ENCODE measurements around the gene NBAS.
A peak's percentile ranks its signal among the peaks of the same experiment; 100 is the strongest.
"Not testable (repeated sequence)": the region's sequence is repeated elsewhere in the genome, so short reads cannot be mapped to it uniquely, and the experiment has no call there.

The NBAS gene

DNA sequence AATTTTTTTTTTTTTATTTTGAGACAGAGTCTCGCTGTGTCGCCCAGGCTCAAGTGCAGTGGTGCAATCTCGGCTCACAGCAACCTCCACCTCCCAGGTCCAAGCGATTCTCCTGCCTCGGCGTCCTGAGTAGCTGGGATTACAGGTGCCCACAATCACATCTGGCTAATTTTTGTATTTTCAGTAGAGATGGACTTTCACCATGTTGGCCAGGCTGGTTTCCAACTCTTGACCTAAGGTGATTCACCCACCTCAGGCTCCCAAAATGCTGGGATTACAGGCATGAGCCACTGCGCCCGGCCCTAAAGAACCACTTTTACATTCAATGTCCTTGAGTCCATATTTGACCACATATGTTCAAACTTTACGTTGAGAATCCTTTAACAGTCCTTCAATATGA is 156.6 kb downstream of the NBAS start:
- not testable (repeated sequence) for DNase-seq

DNA sequence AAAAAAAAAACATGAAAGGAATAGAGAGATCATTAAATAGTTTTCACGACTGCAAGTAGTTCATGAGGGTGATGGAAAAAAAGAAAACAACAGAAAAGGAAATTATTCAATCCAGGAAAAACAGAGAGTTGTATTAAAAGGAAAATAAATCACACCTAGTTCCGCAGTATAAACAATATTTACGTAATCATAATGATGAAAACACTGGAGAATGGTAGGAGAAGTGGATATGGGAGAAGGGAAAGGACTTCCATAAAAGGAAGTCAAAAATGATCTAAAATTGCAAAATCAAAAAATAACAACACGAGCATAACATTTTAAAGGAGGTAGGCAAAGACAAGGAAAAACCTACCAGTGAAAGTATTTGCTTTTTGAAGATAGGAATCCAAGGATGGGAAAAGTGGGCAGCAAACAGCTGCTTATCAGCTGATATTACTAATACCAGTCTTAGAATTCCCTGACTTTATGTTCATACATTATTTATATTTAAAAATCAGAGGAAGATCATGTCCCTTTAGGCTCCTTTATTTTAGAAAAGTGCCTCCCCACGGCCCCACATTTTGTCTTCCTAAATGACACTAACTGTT is 160.8 kb downstream of the NBAS start:
- DNase-seq, result no peak

DNA sequence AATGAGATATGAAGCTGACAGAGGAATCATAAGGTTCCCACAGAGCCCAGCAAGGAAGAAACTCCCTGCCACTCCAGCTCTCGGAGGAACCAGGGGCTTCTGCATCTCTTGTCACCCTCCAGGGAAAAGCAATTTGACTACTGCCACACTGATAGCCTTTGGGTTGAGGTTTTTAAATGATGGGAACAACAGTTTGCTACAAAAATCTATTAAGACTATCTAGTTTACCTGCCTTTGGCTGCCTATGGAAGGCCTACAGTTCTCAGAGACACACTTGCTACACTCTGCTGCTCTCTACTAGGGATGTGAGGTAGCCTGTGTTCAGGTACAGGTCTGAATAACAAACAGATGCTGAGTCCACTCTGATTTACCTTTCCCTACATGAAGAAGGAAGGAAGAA is 161.9 kb downstream of the NBAS start:
- no peak for DNase-seq

DNA sequence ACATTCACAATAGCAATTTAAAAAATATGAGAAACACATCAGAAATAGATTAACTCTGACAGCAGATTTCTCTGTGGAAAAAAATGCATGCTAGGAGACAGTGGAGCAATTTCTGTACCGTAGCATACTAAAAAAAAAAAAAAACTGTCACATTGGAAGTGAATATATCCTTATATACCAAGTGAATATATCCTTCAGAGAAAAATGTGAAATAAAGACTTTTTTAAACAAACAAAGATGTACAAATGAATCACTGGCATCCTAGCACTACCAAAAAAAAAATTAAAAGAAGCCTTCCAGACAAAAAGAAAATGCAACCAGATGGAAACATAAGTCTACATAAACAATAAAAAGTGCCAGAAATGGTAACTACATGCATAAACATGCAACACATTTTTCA is 169.4 kb downstream of the NBAS start:
- DNase-seq, result no peak

DNA sequence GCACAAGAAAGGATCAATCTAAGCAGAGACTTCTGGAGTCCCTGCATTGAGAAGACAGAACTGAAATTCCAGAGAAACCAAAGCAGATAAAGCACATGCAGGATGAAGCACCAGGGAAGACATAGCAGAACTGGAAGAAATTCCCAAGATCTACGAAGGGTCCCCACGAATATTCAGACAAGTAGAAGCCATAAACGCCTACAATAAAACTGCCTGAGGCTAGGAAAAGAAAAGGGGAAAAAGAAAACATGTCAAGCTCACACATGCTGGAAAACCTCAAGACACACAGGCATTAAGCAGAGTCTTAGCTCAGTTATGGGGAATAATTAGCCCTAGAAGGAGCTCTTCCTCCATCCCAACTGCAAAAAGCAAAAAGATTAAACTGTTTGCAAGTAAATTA is 171.2 kb downstream of the NBAS start:
- DNase-seq, result no peak

DNA sequence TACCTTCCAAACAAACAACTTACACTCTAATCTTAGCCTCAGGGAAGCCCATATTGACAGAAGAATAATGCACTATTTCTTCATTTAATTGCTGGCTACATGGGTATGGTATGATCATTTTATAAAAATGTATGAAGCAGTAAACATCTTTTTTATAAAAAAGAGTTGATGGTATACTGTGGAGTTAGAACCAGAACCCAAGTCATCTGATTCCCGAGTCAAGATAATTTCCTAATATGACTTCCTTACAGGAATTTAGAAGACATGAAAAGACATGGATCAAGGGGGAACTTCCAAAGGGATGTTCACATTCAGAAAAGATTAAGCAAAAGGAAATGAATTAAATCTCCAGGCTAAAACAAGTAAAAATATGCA is 171.8 kb downstream of the NBAS start:
- DNase-seq, result no peak

DNA sequence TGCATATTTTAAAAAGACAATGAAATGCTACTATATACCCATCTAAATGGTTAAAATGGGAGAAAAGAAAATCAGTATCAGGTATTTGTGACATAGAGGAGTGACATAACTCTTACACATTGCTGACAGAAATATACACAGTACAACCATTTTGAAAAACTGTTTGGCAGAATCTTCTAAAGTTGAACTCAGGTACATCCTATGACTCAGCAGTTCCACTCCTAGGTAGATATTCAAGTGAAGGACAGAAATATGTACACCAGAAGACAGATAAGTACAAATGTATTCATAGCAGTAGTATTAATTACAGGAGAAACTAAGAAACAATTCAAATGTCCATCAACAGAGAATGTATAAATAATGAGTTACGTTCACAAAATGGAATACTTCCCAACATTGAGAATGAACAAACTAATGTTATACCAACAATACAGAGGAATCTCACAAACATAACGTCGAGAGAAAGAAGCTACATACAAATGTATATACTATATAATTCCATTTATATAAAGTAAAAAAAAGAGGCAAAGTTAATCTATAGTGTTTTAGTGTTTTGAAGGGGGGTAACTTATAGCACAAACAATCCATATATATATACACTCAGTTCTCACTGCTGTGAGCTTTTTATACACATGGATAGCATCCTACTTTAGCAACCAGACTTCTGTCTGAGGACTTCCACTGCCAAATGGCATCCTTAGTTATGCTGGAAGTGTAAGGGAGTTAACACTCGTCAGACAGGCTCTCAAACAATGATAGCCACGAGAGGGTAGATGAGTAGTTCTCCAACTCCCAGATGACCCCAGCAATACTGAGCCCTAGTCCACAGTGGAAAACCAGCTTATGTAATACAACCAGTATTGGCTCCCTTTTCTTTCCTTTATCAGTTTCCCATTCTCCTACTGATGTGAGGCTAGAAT is 172.5 kb downstream of the NBAS start:
- DNase-seq, result no peak

DNA sequence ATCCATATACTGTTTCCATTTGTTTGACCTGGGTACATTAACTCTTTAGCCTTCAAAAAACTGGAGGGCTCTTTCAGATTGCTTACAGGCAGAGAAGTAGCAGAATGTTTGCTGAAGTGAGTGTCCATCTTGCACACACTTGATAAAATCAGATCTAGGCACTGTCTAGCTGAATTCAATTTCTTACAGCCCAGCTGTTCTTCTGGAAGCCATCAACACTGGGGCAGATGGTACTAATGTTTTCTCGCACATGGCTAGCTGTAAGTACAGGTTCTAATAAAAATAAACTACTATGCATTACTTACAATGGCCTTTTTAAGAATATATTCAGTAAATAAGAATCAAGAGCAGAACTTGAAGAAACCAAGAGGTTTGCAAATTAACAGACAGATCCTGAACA is 175.9 kb downstream of the NBAS start:
- DNase-seq, result peak; percentile 72

DNA sequence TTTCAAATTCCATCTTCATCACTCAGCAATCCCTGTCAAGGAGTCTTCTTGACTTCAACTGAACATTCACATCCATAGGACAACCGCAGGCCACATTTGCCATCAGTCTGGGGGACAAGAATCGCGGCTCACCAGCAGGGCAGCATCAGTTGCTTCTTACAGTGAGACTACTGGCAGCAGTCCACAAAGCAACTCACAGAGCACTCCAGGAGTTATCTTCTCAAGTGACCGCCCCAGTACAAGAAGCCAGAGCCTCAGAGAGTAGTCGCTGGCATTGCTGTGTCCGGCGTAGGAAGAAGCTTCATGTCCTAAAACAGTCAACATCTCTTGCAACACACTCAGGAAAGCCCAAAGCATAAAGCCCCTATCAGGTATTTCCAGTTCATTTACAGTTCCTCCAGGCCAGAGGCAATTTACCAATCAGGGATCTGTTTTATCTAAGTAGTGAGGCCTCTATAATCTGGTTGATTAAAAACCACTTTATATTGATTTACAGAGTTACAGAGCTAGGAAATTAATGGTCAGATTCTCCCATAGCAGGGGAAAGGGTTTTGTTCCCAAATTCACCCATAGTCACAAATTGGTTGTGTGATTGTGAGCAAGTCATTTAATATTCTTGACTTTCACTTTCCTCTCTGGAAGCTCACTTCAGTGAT is 177.3 kb downstream of the NBAS start:
- DNase-seq, result no peak

DNA sequence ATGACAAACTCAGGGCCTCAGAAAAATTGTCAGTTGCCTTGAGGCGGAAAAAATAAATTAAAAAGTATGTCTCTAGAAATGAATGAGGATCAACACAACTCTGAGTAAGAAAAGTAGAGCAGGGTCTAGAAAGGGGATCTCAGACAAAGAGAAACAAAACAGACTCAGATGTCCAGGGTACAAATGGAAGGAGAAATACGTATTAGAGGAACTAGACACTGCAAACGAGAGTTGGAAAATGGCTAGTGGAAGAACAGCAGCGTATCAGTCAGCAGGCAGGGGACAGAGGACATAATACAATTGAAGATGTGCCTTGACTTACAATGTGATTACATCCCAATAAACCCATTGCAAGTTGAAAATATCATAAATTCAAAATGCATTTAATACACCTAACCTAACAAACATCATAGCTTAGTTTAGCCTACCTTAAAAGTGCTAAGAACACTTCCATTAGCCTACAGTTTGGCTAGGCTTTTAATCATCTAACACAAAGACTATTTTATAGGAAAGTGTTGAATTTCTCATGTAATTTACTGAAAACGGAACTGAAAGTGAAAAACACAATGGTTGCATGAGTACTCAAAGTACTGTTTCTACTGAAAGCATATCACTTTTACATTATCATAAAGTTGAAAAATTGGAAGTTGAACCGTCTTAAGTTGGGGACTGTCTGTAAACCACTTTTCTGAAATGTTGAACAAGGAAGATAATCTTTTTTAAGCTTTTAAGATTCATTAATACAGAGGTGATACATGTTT is 182.8 kb downstream of the NBAS start:
- DNase-seq, result no peak

DNA sequence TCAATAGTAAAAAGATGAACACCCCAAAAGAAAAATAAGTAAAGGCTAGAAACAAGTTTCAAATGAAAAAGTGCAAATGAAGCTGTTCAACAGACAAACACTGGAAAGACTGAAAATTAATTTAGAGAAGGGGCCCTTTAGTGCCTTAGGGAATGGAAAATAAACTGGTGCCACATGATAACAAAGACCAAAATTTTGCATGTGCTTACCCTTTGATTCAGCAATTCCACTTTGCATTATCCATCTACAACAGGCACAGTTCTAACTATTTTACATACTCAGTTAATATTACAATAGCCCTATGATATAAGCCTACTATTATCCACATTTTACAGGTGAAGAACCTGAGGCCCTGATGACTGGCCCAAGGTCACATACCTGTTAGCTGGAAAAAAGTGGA is 183.9 kb downstream of the NBAS start:
- DNase-seq, result no peak

DNA sequence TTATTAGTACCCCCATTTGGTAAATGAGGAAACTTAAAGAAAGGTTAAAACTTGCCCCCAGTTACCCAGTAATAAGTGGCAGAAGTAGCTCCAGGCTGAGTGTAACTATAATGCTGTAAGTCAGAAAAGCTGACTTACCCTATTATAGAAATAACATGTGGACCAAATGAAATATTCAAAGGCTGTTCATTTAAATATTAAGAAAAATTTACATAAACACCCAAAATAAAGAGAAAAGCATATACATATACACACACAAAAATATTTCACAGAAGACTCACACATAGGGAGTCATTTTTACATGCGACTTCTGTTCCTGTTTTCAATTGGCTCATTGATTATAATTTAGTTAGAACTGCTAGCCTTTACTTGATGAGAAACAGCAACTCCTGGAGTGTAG is 189.1 kb downstream of the NBAS start:
- no peak for DNase-seq

DNA sequence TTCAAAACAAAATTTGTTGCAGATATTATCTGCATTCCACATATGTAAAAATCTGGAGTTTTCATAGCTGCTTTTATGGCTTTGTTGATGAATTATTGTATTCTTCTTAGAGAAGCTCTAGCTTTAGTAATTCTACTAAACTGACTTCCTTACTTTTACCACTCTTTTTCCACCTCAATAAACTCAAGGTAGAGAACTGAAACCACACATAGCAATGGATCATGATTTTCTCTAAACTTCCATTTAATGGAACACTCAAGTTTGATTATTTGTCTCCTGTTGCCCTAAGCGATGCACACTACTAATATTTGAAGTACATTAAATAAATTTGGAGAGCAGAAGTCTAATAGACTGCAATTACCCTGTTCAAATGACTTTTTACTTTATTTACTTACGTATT is 192.0 kb downstream of the NBAS start:
- DNase-seq, result no peak

DNA sequence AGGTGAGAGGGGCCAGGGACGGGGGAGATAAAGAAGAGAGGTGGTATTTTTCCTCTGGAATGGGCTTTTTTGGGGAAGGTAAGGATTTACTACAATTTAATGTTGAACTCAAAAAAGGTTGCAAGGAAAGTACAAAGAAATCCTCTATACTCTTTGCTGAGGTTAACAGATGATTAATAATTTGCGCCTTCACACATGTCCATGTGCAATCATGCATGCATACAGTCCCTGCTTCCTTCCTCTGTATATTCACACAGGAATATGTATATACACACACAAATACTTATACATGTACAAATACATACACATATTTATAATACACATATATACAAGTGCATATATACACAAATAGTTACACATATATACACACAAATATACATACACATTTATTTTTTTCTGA is 193.4 kb downstream of the NBAS start:
- no peak for DNase-seq

DNA sequence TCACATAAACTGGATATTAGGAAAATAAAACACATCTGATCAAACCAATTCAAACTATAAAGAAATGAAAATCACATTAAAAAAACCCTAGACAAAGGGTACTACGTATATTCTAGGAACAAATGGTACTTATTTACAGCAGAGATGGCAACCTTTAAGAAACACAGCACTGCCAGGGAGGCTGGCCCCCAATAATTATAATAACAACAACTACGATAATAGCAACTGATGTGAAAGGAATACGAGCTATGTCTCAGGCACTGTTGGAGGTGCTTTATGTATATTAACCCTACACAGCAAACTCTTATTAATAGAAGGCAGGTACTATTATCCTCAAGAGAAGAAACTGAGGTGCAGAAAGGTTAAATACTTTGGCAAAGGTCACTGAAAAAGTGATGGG is 193.9 kb downstream of the NBAS start:
- no peak for DNase-seq

DNA sequence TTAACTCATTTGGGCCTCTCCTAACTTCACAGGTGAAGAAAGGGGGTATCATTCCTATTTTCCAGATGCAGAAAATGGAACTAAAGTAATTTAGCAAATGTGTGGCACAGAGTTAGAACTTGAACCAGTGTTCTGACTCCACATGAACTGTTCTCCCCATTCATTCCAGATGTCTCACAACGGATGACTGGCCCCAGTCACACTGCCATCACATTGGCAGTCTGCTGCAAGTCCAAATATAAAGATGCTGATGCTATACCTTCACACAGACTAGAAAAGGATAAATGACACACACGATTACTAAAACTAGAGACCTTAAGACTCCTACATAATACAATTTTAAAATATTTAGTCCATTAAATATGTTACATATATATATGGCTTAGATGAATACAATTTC is 195.7 kb downstream of the NBAS start:
- DNase-seq, result no peak

DNA sequence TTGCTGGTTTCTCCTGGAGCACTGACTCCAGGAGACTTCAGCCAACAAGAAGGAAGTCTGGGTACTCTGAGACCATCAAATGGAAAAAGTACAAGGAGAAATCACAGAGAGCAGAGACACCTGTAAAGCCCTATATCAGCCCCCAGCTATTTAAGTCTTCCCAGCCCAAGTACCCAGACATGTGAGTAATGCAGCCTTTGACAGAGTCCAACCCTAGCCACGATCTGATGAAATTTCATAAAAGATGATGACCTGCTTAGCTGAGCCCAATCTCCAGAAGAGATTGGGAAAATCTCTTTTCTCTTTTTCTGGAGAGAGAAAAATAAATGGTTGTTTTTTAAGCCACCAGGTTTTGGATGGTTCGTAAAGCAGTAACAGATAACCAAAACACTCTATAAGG is 196.6 kb downstream of the NBAS start:
- DNase-seq, result no peak

DNA sequence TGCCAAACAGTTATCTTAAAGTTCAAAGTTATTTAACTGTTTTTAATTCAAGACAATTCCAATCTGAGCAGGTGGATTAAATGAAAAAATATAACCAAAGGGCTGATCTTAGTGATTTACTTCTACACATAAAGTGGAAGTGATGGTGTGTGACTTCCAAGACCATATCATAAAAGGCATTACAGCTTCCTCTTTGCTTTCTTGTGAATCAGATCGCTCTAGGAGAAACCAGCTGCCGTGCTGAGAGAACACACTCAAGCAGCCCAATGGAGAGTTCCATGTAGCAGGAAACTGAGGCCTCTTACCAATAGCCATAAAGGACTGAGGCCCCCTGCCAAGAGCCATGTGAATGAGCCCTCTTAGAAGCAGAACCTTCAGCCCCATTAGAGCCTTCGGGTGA is 197.4 kb downstream of the NBAS start:
- no peak for DNase-seq

DNA sequence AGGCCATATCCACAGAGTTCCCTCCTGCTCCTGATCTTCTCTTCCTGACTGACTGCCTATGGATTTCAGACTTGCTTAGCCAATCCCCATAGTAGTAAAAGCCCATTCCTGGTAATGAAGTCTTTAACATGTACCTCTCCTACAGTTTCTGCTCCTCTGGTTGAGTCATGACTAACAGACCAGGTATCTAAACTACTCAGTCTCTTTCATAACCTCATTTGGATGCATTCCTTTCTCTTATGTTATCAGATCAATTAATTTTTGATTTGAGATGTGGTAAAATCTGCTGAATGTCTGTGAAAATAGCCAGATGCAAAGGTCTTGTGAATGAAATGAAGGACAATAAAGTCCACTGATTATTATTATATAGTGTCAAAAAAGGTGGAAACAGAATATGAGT is 198.0 kb downstream of the NBAS start:
- no peak for DNase-seq

DNA sequence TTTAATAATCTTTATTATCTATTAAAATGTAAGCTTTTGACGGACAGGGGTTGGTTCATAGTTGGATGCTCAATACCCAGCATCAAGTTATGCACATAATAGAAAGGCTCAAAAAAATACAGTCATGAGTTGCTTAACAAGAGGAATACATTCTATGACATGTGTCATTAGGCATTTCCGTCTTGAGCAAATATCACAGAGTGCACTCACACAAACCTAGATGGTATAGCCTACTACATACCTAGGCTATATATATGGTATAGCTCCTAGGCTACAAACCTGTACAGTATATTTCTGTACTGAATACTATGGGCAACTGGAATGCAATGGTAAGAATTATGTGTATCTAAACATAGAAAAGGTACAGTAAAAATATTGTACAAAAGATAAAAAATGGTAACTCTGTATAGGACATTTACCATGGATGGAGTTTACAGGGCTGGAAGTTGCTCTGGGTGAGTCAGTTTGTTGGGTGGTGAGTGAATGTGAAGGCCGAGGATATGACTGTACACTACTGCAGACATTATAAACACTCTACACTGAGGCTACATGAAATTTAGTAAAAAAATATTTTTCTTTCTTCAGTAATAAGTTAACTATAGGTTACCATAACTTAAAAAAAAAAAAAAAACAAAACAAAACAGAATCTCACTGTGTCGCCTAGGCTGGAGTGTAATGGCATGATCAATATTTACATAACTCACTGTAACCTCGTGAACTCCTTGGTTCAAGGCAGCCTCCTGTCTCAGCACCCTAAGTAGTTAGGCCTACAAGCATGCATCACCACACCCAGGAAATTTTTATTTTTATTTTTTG is 201.2 kb downstream of the NBAS start:
- no peak for DNase-seq

DNA sequence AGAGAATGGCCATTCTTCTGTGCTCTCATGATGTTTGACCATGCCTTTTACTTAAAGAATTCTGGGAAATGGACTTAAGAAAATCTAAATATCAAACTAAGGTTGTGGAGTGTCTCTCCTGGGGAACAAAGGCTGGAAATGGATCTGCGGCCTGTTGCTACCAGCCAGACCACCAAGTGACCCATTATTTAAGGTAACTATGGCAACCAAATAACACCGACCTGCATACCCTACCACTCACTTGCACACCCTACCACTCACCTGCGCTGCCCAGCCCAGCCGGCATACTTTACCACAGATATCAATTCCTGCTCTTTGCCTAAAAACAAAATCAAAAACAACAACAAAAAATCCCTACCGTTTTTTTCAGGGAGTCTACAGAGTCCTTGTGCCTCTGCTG is 203.2 kb downstream of the NBAS start:
- DNase-seq, result no peak

DNA sequence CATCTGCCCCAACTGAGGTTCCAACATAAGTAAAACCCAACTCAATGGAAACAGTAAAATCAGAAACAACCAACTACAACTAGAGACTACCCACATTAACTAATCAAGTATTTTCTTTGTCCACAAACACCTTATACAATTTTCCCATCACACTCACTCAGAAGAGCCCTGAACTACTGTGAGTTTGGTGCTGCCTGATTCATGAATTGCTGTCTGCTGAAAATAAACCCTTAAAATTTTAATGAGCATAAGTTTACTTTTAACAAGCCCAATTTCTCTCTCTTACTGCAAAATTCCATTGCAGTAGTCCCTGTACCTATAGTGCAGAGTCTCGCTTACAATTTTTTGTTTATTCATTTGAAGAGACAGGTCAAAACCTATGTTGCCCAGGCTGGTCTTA is 203.9 kb downstream of the NBAS start:
- no peak for DNase-seq

DNA sequence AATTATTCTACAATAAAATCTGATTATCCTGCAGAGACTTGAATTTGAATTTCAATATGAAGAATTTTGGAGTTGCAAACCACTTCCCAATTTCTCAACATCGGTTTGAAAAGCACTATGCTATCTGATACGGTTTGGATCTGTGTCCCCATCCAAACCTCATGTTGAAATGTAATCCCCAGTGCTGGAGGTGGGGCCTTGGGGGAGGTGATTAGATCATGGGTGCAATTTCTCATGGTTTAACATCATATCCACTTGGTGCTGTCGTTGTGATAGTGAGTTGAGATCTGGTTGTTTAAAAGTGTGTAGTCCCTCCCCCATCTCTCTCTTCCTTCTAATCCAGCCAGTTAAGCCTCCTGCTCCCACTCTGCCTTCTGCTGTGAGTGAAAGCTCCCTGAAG is 205.7 kb downstream of the NBAS start:
- DNase-seq, result no peak

Data from NCI-H1694 (cell line).